Liver (tissue), 9 donors: ENCODE measurements around the gene TIMP3. TPM values are rescaled to one million over a fixed set of nuclear protein-coding genes. Genes with fewer than 3 reads are reported as not detected.

Experiments
- DNase-seq: peaks from one replicate; pipeline ENCODE4 v3.0.0-alpha.2; 2017; ENCODE audit warnings: low spot score
- H3K27ac ChIP-seq, 2 donors: one replicate each; pipeline ENCODE4 v1.7.0; 2013; ENCODE audit warnings: inconsistent platforms in 2 of 2, low read length in 2 of 2, control low read depth in 1 of 2, low read depth in 1 of 2, mild to moderate bottlenecking in 1 of 2
- H3K27me3 ChIP-seq, 4 donors: one replicate each; pipeline versions ENCODE4 v1.6.1 to v1.7.0; 2013; ENCODE audit warnings: low read length in 3 of 4, inconsistent platforms in 1 of 4, mild to moderate bottlenecking in 1 of 4, moderate library complexity in 1 of 4; ENCODE audit not compliant: control insufficient read depth in 4 of 4, insufficient read depth in 4 of 4
- H3K36me3 ChIP-seq, 4 donors: one replicate each; pipeline versions ENCODE4 v1.6.1 to v1.7.0; 2013; ENCODE audit warnings: low read length in 3 of 4, mild to moderate bottlenecking in 3 of 4, low read depth in 1 of 4, moderate library complexity in 1 of 4; ENCODE audit not compliant: control insufficient read depth in 4 of 4, insufficient read depth in 3 of 4
- H3K4me1 ChIP-seq, 4 donors: one replicate each; pipeline versions ENCODE4 v1.6.1 to v1.7.0; 2013; ENCODE audit warnings: low read length in 3 of 4, mild to moderate bottlenecking in 3 of 4, moderate library complexity in 1 of 4; ENCODE audit not compliant: control insufficient read depth in 4 of 4, insufficient read depth in 4 of 4
- H3K4me3 ChIP-seq, 3 donors: one replicate each; pipeline versions ENCODE4 v1.6.1 to v1.7.0; 2013; ENCODE audit warnings: low read length in 3 of 3, control low read depth in 1 of 3, low read depth in 1 of 3, mild to moderate bottlenecking in 1 of 3
- H3K9ac ChIP-seq, 2 donors: one replicate each; pipeline ENCODE4 v1.7.0; 2013; ENCODE audit warnings: low read length in 2 of 2, mild to moderate bottlenecking in 2 of 2, moderate library complexity in 2 of 2, control low read depth in 1 of 2, low read depth in 1 of 2
- H3K9me3 ChIP-seq, 4 donors: one replicate each; pipeline versions ENCODE4 v1.6.1 to v1.7.0; 2013; ENCODE audit warnings: low read length in 3 of 4; ENCODE audit not compliant: control insufficient read depth in 4 of 4
- EGR1 ChIP-seq, 2 donors: IDR thresholded peaks; 2 replicates each; pipeline ENCODE4 v1.6.1; 2016 to 2018; ENCODE audit warnings: antibody characterized with exemption in 2 of 2, low read depth in 2 of 2
- FOXA1 ChIP-seq: IDR thresholded peaks from 2 replicates; pipeline ENCODE4 v1.6.1; 2016; ENCODE audit warnings: antibody characterized with exemption
- FOXA2 ChIP-seq: IDR thresholded peaks from 2 replicates; pipeline ENCODE4 v1.6.1; 2016; ENCODE audit warnings: antibody characterized with exemption
- GABPA ChIP-seq, 2 donors: IDR thresholded peaks in 1 of 2; conservative IDR thresholded peaks in 1 of 2; 2 replicates each; pipeline ENCODE4 v1.6.1; 2016; ENCODE audit warnings: antibody characterized with exemption in 2 of 2, mild to moderate bottlenecking in 1 of 2, moderate library complexity in 1 of 2
- HNF4A ChIP-seq, 2 donors: conservative IDR thresholded peaks; 2 replicates each; pipeline ENCODE4 v1.6.1; 2016; ENCODE audit warnings: antibody characterized with exemption in 2 of 2, mild to moderate bottlenecking in 2 of 2
- HNF4G ChIP-seq: IDR thresholded peaks from 2 replicates; pipeline ENCODE4 v1.6.1; 2016; ENCODE audit warnings: antibody characterized with exemption
- JUND ChIP-seq, 2 donors: IDR thresholded peaks; 2 replicates each; pipeline ENCODE4 v1.6.1; 2016; ENCODE audit warnings: antibody characterized with exemption in 2 of 2
- NR2F2 ChIP-seq: IDR thresholded peaks from 2 replicates; pipeline ENCODE4 v1.6.1; 2016; ENCODE audit warnings: antibody characterized with exemption
- RAD21 ChIP-seq, 2 donors: IDR thresholded peaks; 2 replicates each; pipeline ENCODE4 v1.6.1; 2016; ENCODE audit warnings: antibody characterized with exemption in 2 of 2, mild to moderate bottlenecking in 2 of 2
- RXRA ChIP-seq, 2 donors: IDR thresholded peaks; 2 replicates each; pipeline ENCODE4 v1.6.1; 2017 to 2018; ENCODE audit warnings: antibody characterized with exemption in 2 of 2, mild to moderate bottlenecking in 1 of 2
- SP1 ChIP-seq: IDR thresholded peaks from 2 replicates; pipeline ENCODE4 v1.6.1; 2018; ENCODE audit warnings: antibody characterized with exemption, mild to moderate bottlenecking
- TAF1 ChIP-seq: conservative IDR thresholded peaks from 2 replicates; pipeline ENCODE4 v1.6.1; 2016; ENCODE audit warnings: antibody characterized with exemption, mild to moderate bottlenecking
- YY1 ChIP-seq: IDR thresholded peaks from 2 replicates; pipeline ENCODE4 v1.6.1; 2016; ENCODE audit warnings: antibody characterized with exemption, mild to moderate bottlenecking
- WGBS: extraction: QIAGEN DNeasy Blood & Tissue Kit; methylation state at CpG from one replicate; pipeline ENCODE4 v1.1.7; 2013; 5-methylcytosine and 5-hydroxymethylcytosine counted together
- polyA plus RNA-seq, 2 donors: library from polyadenylated mRNA; stranded (reverse) in 1 of 2; unstranded in 1 of 2; fragments of 200-250 nt in 1 of 2; fragments of >200 nt in 1 of 2; fragmentation: Nextera tagmentation in 1 of 2; extraction: Ambion mirVana in 1 of 2; gene quantifications; one replicate each; pipeline versions ENCODE4 v1.2.1 to v1.2.3, GENCODE V29; 2013 to 2015
- total RNA-seq, 2 donors: library from RNA; depleted of rRNA; stranded (reverse); fragments of >200 nt; gene quantifications; one replicate each; pipeline ENCODE4 v1.2.3, GENCODE V29; 2014
- TF ChIP-seq, protein P1 (sequence below): IDR thresholded peaks from 2 replicates; pipeline ENCODE4 v1.6.1; 2016; ENCODE audit warnings: antibody characterized with exemption
- TF ChIP-seq, protein P2 (sequence below): IDR thresholded peaks from 2 replicates; pipeline ENCODE4 v1.6.1; 2016; ENCODE audit warnings: antibody characterized with exemption
- TF ChIP-seq, protein P3 (sequence below): fragments of 150-350 bp; IDR thresholded peaks from 2 replicates; pipeline ENCODE4 v1.5.1; 2017; ENCODE audit warnings: improper control_type of control experiment, low read depth, low read length; ENCODE audit not compliant: missing input control
- TF ChIP-seq, protein P4 (sequence below): IDR thresholded peaks from 2 replicates; pipeline ENCODE4 v1.6.1; 2016; ENCODE audit warnings: antibody characterized with exemption
- TF ChIP-seq, protein P5 (sequence below): IDR thresholded peaks from 2 replicates; pipeline ENCODE4 v1.6.1; 2016; ENCODE audit warnings: antibody characterized with exemption, mild to moderate bottlenecking
- donor health status: healthy.
- donor health status: healthy.
- donor health status: healthy.
- donor health status: healthy.
- donor health status: healthy.

TIMP3 gene
- total and polyA plus RNA-seq, 4 donors: 28.0 to 44.0 (median 31.2) TPM

DNA sequence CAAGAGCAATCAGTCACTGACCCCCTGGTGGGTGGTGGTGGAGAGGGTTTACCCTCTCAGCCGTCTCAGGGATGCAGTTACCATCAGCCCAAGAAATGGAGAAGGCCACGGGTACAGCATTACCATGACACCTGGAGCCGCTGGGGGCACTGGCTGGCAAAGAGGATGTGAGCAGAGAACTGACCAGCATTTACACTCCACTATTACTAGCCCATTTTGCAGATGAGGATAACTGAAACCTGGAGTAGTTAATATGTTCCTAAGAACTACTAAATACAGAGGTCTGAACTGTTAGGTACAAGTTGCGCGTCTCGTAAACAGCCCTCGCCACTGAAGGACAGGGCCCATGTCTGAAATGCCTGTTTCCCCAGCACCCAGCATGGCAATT, 79.0 kb downstream of the TIMP3 start:
- H3K27me3 ChIP-seq: no peaks in the 10 kb centered on the region
- DNase-seq: no peak
- no peaks in the 10 kb centered on the region for H3K9me3 ChIP-seq
- H3K4me3 ChIP-seq: no peak overlapping the region
- no peaks in the 10 kb centered on the region for H3K4me1 ChIP-seq
- H3K27ac ChIP-seq: peak overlapping the region; percentile 42 to 49
- TF ChIP-seq, protein P1, sequence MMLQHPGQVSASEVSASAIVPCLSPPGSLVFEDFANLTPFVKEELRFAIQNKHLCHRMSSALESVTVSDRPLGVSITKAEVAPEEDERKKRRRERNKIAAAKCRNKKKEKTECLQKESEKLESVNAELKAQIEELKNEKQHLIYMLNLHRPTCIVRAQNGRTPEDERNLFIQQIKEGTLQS: no peak
- TF ChIP-seq SP1 (no peak), HNF4A (conservative IDR thresholded peaks at IDR 0.05) (no peak), RXRA (IDR thresholded peaks at IDR 0.05) (no peak), YY1 (no peak), FOXA2 (no peak), NR2F2 (no peak), HNF4G (no peak), TAF1 (no peak), JUND (IDR thresholded peaks at IDR 0.05) (no peak), RAD21 (IDR thresholded peaks at IDR 0.05) (no peak), FOXA1 (no peak), GABPA (IDR thresholded peaks at IDR 0.05 in 1 of 2, conservative IDR thresholded peaks at IDR 0.05 in 1 of 2) (no peak), EGR1 (IDR thresholded peaks at IDR 0.05; ENCODE audit: low read depth in 2 of 2) (no peak)
- TF ChIP-seq, protein P2, sequence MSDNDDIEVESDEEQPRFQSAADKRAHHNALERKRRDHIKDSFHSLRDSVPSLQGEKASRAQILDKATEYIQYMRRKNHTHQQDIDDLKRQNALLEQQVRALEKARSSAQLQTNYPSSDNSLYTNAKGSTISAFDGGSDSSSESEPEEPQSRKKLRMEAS: no peak
- TF ChIP-seq, protein P3, sequence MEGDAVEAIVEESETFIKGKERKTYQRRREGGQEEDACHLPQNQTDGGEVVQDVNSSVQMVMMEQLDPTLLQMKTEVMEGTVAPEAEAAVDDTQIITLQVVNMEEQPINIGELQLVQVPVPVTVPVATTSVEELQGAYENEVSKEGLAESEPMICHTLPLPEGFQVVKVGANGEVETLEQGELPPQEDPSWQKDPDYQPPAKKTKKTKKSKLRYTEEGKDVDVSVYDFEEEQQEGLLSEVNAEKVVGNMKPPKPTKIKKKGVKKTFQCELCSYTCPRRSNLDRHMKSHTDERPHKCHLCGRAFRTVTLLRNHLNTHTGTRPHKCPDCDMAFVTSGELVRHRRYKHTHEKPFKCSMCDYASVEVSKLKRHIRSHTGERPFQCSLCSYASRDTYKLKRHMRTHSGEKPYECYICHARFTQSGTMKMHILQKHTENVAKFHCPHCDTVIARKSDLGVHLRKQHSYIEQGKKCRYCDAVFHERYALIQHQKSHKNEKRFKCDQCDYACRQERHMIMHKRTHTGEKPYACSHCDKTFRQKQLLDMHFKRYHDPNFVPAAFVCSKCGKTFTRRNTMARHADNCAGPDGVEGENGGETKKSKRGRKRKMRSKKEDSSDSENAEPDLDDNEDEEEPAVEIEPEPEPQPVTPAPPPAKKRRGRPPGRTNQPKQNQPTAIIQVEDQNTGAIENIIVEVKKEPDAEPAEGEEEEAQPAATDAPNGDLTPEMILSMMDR: no peak
- TF ChIP-seq, protein P4, sequence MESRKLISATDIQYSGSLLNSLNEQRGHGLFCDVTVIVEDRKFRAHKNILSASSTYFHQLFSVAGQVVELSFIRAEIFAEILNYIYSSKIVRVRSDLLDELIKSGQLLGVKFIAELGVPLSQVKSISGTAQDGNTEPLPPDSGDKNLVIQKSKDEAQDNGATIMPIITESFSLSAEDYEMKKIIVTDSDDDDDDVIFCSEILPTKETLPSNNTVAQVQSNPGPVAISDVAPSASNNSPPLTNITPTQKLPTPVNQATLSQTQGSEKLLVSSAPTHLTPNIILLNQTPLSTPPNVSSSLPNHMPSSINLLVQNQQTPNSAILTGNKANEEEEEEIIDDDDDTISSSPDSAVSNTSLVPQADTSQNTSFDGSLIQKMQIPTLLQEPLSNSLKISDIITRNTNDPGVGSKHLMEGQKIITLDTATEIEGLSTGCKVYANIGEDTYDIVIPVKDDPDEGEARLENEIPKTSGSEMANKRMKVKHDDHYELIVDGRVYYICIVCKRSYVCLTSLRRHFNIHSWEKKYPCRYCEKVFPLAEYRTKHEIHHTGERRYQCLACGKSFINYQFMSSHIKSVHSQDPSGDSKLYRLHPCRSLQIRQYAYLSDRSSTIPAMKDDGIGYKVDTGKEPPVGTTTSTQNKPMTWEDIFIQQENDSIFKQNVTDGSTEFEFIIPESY: no peak
- TF ChIP-seq, protein P5, sequence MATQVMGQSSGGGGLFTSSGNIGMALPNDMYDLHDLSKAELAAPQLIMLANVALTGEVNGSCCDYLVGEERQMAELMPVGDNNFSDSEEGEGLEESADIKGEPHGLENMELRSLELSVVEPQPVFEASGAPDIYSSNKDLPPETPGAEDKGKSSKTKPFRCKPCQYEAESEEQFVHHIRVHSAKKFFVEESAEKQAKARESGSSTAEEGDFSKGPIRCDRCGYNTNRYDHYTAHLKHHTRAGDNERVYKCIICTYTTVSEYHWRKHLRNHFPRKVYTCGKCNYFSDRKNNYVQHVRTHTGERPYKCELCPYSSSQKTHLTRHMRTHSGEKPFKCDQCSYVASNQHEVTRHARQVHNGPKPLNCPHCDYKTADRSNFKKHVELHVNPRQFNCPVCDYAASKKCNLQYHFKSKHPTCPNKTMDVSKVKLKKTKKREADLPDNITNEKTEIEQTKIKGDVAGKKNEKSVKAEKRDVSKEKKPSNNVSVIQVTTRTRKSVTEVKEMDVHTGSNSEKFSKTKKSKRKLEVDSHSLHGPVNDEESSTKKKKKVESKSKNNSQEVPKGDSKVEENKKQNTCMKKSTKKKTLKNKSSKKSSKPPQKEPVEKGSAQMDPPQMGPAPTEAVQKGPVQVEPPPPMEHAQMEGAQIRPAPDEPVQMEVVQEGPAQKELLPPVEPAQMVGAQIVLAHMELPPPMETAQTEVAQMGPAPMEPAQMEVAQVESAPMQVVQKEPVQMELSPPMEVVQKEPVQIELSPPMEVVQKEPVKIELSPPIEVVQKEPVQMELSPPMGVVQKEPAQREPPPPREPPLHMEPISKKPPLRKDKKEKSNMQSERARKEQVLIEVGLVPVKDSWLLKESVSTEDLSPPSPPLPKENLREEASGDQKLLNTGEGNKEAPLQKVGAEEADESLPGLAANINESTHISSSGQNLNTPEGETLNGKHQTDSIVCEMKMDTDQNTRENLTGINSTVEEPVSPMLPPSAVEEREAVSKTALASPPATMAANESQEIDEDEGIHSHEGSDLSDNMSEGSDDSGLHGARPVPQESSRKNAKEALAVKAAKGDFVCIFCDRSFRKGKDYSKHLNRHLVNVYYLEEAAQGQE: no peak
- H3K36me3 ChIP-seq: no peaks in the 10 kb centered on the region
- no peak overlapping the region for H3K9ac ChIP-seq
- WGBS: 84% methylated on average over 7 of the region's 7 CpGs
